Stimulated activated CD8-positive, alpha-beta memory T cell treated with anti-CD3 and anti-CD28 coated beads, Interleukin-4, amount 100 ng/mL, for 4 hours (primary cell): Measurements from ENCODE around the gene ING4.
"Not testable (repeated sequence)": the region's sequence is repeated elsewhere in the genome, so short reads cannot be mapped to it uniquely, and the experiment has no call there.

Source experiments
- DNase-seq, 2 donors: peaks; one replicate each; pipeline ENCODE4 v3.0.0-alpha.2; 2020; ENCODE audit warnings: low read depth in 2 of 2, low spot score in 1 of 2

The ING4 gene

DNA sequence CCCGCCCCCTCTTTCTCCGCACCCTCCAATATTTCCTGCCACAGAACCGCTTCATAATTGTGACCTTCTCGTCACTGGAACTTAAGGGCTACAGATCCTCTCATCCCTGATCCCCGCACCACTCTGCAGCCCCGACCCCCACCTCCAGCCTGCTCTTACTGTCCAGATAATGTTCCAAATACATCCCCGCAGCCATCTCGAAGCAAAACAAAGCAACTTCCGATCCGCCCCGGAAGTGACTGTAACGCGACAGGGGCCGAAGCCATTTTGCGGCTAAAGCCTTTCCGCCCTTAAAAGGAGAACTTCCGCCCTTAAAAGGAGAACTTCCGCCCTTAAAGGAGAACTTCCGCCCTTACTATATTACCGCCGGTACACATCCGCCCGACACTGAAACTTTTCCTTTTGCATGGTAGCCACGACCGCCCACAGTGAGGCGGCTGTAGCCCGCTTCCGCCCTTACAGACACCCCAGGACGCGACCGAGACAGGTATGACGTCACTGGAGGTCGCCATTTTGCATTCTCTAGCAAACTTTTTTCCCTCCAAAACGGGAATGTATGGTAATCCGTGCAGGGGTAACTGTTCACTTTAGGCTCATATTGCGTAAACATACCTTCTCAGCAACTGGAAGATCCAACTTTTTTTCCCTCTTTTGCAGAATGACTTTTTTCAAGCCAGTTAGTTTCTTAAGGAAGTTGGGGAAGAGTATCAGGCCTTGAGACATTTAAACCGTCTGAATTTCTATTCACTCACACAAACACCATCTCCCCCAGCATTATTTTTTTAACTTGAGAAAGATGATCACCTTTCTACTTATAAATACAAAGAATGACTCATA, at the start of gene ING4:
Gene ING4, minus strand, starts transcription at position 214 of the 837 bp plus-strand sequence. Its CDS starts 18 bp downstream, at position 196.
- peak; percentile 80 to 94 for DNase-seq

DNA sequence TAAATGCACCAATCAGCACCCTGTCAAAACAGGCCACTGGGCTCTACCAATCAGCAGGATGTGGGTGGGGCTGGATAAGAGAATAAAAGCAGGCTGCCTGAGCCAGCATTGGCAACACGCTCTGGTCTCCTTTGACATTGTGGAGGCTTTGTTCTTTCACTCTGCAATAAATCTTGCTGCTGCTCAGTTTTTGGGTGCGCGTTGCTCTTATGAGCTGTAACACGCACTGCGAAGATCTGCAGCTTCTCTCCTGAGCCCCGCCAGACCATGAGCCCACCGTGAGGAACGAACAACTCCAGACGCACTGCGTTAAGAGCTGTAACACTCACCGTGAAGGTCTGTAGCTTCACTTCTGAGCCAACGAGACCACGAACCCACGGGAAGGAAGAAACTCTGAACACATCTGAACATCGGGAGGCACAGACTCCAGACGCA, 46.1 kb upstream of the ING4 start:
- no peak for DNase-seq

DNA sequence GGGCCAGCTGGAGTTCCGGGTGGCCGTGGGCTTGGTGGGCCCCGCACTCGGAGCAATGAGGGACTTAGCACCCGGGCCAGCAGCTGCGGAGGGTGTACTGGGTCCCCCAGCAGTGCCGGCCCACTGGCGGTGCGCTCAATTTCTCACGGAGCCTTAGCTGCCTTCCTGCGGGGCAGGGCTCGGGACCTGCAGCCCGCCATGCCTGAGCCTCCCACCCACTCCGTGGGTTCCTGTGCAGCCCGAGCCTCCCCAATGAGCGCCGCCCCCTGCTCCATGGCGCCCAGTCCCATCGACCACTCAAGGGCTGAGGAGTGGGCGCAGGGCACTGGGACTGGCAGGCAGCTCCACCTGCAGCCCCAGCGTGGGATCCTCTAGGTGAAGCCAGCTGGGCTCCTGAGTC, 45.4 kb upstream of the ING4 start:
- DNase-seq, result not testable (repeated sequence)

DNA sequence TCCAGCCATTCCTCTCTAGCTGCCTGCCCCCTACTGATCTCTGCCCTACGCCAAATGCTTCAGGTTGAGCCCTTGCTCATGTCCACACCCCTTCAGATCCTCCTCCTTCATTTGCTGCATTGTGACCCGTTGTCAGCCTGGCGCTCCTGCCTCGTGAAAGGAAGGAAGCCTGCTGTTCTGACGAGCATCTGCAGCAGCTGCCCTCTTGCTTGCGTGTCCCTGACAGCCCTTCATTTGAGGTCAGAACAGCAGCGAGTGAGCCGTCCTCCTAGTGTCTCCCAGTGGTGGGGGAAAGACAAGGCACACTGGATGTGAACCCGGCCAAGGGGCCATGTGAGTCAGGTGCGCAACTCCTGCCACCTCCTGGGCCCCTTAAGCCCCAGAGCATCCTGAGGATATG, 40.7 kb upstream of the ING4 start:
- DNase-seq, result no peak

DNA sequence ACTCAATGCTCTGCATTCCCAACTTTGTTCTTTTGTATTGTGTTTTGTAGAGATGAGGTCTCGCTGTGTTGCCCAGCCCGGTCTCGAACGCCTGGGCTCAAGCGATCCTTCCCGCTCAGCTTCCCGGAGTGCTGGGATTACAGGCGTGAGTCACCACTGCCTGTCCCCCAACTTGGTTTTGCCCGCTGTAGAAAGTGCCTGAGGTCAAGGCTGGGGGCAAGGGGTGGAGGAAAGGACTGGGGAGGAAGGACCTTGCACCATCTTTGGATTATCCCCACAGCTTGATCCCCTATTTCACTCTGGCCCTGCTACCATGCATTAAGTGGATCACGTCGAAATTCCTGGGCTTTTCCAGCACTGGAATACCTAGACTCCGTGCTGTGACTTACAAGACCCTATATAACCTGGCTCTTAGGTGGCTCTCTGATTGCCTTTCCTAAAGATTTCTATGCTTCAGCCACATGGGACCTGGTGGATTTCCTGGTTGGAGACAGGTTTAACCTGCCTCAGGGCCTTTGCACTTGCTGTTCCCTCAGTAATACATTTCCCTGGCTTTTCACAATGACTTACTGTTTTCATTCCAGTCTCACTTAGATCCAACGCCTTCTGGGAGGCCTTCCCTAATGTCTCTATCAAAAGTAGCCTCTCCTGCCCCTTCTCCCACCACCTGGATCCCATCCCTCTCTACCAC, 38.3 kb upstream of the ING4 start:
- DNase-seq, result no peak

DNA sequence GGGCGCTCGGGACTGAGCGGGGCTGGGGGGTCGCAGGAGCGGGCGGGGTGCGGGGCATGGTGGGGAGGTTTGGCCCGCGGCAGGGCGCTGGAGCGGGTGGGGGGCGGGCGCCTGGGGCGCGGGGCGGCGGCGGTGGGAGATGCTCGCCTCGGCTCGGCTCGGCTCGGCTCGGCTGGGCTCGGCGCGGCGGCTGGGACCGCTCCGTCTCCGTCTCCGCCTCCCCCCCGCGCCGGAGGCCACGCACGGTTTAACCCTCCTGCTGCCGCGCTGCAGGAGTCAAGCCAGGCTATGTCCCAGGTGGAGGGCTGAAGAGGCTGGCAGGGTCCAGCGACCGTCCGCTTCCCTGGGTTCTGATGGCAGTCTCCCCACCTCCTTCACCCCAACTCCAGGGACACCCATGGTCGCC, 37.7 kb upstream of the ING4 start, which contains the start of gene PIANP:
Gene PIANP, minus strand, starts transcription at position 170 of the 406 bp plus-strand sequence. CDS start 2,754 bp downstream, outside the sequence.
- no peak for DNase-seq

DNA sequence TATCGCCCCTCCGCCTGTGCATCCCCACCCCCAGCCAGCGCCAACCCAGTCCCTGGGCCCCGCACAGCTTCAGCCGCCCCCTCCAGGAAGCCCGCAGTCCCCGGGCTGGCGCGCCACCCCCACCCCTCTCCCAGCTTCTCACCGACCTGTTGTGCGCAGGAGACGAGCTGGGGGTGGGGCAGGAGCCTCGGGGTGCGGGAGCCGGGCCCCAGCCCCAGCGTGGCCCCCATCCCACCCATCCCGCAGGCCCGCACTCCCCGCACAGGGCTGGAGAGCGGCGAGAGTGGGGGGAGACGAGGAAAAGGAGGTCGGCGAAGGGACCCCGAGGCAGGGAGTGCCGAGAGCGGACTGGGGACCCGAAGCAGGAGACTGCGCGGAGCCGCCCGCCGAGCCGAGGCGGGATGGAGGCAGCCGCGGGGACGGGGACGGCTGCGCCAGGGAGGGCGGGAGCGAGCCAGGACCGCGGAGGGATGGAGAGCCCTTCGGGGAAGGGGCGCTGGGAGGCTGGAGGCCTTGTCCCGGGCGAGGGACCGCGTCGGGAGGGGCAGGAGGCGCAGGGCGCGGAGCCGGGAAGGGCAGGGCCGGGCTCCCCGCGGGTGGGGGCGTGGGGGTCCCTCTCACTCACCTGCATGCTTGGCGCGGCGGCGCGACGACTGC, 37.2 kb upstream of the ING4 start:
- no peak for DNase-seq

DNA sequence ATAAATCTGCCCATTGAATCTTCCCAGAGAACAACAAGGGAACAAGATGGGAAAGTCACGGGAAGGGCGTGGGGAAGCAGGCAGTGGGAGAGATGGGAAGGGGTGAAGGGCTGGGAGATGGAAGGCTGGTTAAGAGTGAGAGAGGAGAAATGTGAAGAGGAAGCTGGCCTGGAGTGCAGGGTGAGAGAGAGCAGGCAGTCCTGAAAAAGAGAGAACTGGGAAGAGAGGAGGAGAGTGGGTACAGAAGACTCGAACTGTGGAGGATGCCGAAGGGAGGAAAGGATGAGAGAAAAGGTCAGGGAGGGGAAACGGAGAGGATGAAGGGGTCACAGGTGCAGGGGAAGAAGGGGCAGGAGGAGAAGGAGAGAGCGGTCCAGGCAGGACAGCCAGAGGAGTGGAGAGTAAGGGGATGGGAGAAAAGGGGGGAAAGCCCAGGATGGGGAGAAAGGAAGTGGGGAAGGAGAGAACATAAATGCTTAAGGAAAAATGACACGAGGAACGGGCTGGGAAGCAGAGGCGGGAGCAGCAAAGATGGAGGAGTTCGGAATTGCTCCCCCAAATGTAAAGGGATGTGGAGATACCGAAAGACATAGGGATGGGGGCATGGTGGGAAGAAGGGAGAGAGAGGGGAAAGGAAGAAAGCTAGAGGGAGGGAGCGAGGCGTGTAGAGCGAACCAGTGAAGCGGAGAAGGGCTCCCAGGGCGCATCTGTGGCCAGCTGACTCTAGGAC, 36.5 kb upstream of the ING4 start:
- no peak for DNase-seq

DNA sequence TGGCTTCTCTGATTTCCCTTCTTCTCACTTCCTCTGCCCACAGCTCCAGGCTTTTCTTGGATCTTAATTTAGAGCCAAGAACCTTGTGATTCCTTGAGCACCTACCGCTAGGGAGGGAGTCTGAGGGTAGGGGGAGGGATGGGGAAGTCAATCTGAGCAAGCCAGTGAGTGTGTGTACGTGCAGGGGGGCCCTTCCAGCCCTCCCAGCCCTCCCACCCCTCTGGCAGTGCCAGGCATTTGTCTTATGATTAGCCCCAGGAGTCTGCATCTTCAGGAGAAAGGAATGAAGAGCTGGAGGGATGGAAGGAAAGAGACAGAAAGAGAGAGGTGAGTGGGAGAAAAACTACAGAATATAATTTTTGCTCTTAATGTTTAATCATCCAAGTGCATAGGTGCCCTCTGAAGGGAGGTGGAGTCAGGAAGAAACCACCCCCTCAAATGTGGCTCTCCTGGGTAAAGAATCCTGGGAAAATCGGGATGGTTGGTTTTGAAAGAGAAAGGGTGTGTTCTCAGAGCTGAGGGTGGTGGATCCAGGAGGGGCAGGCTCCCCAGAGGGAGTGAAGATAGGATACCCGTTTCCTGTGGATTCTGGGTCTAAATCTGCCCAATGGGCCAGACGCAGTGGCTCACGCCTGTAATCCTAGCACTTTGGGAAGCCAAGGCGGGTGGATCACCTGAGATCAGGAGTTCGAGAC, 35.6 kb upstream of the ING4 start:
- no peak for DNase-seq

DNA sequence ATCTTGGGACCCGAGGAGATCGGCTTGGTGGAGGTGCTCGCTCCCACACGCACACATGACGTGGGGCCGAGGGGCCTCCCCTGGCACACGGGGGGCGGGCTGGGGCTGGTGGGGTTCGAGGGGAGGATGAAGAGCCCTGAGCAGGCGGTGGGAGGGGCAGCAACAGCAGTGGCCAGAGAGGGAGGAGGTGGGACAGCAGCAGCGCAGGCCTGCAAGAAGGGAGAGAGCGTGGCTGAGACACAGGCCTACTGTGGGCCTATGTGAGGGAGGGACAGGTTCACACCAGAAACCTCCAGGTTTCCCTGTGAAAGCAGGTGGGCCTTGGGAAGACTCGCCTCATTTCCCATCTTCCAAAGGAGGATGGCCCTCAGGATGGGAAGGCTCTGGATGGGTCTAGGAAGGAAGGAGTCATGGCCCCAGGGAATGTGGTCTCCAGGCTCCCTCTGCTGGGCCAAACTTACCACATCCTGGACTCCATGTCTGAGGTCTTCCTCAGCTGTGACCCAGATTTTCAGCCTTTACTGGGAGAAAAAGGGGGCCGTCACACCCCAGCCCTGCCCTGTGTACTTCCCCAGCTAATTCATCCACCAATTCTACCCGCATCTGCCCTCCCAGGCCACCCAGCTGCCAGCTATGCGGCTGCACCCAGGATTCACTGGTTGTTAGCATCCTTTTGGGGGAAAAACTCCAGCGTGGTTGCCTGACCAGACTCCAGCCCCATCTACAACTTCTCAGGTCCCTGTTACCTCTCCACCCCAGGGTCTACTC, 34.8 kb upstream of the ING4 start:
- no peak for DNase-seq

DNA sequence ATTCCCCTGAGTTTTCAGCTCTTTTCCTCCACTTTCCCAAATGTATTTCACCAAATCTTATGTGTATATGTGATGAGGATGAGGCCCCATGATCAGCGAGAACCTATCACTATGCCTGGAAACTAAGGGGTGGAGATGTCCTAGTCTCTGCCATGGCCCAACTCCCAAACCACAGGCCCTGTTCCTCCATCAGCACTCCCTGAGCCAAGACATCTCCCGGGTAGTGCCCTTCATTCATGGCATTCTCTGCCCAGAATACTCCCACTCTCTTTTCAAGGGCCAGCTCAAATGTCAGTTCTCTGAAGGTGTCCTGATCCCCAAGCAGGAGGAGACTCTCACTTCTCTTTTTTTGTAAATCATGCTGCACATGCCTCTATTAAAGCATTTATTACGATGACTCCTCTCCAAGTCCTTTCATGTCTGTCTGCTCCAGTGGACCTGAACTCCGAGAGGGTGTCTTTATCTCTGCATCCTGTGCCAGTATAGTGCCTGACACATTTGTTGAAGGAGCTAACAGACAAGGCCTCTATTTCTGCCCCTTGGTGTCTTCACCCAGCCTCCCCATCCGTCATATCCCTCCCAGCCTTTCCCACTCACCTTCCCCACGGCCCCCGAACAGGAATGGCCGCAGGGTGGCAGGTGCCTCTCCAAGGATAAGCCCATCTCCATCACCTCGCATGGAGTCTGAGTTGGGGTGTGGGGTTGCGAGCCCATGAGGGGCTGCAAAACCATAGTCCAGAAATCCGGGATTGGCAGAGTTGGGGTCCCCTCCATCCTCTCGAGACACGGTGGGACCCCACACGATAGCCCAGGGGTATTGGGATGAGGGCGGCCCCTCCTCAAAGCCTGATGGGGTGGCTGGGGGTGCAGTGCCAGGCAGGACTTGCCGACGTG, 34.0 kb upstream of the ING4 start:
- no peak for DNase-seq

DNA sequence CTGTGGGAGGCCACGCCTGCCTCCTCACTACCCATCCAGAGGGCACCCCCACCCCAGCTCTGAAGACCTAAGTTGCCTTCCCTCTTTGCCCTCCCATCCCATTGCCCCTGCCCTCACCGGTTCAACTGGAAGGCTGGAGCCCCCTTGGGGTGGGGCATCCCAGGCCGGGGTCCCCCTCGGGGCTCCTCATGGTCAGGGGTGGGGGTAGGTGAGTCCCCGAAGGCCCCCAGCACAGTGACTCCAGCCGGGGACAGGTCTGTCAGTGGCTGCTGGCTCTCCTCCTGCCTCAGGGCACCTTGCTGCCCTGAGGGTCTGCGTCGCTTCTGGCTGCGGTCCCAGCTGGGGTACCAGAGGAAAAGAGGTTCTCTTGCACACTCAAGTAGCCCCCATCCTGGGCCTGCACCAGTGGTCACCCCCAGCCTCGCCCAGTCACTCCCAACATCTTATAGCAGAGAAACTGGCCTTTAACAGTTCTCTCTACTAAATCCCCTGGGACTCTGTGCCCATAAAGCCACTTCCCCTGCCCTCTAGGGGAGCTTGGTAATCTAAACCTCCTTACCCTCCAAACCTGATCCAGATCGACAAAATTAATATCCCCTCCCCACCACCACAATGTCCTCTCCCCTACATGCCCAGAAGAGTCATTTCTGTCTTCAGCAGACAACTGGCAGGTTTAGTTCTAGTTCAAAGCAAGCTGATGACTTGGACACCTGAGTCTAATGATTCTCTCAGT, 32.6 kb upstream of the ING4 start:
- no peak for DNase-seq

DNA sequence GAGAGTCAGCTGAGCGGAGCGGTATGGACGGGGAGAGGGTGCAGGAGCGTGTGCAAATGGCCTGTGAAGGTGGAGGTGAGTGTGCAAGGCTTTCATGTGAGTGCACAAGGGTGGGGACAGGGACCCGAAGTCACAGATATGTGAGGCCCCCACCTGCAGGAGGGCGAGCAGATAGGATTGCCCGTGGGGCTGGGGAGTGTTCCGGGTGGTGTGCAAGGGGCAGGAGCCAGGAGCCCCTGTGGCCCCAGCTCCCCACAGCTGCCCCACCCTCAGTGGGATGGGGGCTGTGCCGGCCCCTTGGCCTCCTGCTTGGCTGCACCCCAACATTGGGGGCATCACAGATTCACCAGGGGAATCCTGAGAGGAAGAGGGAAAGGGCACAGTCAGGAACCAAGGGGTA, 31.8 kb upstream of the ING4 start:
- DNase-seq, result no peak

DNA sequence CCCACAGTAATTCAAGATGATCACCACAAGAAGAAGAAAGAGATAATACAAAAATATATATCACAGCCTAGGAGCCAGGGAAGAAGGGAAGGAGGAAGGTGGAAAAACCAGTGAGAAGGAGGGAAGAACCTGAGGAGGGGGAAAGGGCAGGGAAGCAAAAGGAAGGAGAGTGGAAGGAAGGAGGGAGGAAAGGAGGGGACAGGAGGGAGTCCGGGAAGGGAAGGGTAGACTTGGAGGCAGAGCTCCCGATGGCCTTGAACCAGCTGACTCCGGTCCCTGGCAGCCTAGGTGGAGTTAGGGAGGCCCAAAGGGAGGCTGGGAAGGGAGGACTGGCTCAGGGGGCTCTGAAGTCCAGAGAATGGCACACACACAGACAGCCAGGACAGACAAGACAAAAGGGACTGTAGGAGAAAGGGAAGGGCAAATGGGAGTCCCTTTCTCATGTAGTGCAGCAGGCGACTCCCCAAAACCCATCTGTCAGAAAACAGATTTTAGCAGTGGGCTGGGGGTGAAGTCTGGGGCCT, 31.0 kb upstream of the ING4 start:
- DNase-seq, result no peak

DNA sequence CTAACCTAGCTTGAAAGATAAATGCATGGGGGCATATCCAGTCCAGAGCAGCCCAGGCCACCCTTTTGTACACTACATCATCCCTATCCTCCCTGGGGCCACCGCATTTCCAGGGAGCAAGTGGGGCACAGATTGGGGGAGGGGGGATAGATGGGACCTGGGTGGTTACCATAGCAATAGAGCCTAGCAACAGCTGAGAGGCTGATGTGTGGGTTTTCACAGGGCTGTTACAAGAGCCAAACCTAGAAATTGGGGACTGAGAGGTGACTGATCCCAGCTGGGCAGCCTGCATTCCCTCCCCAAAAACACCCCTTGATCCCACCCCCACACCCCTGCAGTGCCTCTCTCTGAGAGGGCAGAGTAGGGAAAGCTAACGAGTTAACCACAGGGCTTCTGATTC, 30.0 kb upstream of the ING4 start:
- DNase-seq, result no peak

DNA sequence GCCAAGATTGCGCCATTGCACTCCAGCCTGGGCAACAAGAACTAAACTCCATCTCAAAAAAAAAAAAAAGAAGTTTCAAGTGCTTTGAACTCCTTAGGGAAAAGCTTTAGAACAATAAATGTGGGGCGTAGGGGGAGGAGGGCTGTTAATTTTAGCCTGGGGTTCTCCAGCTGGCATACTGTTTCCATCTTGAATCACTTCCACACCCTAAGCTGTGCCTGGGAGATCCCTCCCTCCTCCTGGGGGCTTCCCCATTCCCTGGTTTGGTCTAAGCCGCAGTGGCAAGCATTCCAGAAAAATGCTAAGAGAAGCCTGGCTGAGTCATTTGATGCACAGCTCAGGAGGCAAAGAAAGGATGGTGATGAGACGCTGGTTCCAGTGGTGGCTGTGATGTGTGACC, 28.6 kb upstream of the ING4 start:
- no peak for DNase-seq

DNA sequence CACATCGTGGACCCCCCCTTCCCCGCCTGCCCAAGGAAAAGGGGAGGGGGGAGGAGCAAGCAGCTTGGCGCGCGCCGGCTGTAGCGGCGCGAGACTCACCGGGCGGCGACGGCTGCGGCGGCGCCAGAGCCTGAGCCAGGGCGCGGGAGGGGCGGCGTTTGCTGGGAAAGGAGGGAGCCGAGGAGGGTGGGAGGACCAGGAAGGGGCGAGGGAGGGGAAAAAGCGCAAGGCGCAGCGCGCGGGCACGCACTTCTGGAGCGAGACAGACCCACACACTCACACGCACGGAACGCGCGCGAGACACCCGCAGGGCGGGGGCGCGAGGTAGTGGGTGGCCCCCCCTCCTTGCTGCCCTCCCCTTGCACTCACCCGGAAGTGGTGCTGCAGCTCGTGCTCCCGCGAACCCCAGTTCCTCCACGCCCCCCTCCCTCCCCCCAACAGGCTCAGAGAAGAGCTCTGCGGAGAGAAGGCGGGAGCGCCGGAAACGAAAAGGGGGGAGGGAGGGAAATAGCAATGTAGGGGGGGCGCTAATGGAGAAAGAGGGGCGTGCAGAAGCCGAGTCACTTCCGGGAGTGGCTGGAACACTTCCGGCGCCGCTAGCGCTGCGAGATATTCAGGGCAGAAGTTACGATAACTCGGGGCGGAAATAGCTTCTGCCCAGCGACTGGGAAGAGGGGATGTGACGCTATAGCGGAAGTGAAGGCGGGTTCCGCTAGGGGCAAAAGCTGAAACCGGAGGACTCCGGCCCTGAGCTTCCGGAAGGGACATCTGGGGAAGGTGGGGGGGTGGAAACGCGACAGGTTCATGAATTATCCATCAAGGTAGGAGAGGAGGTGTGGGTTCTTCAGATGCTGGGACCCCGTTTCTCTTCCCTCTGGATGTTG, 26.3 kb upstream of the ING4 start, which contains the start of gene ZNF384:
Gene ZNF384, minus strand, starts transcription at position 377 of the 884 bp plus-strand sequence. CDS start 9,855 bp downstream, outside the sequence.
- DNase-seq, result peak; percentile 88 to 96
